Lower leg skin (tissue), 4 donors: Measurements from ENCODE around the gene DYRK4. TPM values are rescaled to one million over a fixed set of nuclear protein-coding genes. Genes with fewer than 3 reads are reported as not detected.
A peak's percentile ranks its signal among the peaks of the same experiment; 100 is the strongest.

Source experiments
- DNase-seq, 2 donors: peaks; one replicate each; pipeline ENCODE4 v3.0.0-alpha.2; 2019; ENCODE audit warnings: low spot score in 2 of 2
- H3K4me3 ChIP-seq: fragments of 200-600 bp; sonication (generic); 2 replicates; pipeline ENCODE4 v1.5.1; 2017; ENCODE audit warnings: mild to moderate bottlenecking, low read depth; ENCODE audit not compliant: poor library complexity, severe bottlenecking
- CTCF ChIP-seq, 3 donors: fragments of 450-650 bp; IDR thresholded peaks; one replicate each; pipeline ENCODE4 v1.5.1; 2016; ENCODE audit warnings: antibody characterized with exemption in 3 of 3, mild to moderate bottlenecking in 3 of 3, moderate library complexity in 2 of 3
- POLR2A ChIP-seq, 2 donors: fragments of 450-650 bp; IDR thresholded peaks; one replicate each; pipeline ENCODE4 v1.6.1; 2016 to 2017; ENCODE audit warnings: antibody characterized with exemption in 2 of 2, mild to moderate bottlenecking in 1 of 2, moderate library complexity in 1 of 2
- WGBS, 2 donors: methylation state at CpG; one replicate each; pipeline ENCODE4 v1.1.5; 2018; 5-methylcytosine and 5-hydroxymethylcytosine counted together
- intact Hi-C: fragments of 100-400 bp; cut with DNase I; formaldehyde crosslinking; loops from one replicate; pipeline ENCODE4 v1.15.0; 2023; ENCODE audit warnings: low total_unique reads
- total RNA-seq, 4 donors: library from RNA; depleted of rRNA; stranded (reverse); fragments of >200 nt; gene quantifications; one replicate each; pipeline ENCODE4 v1.1.0, GENCODE V29; 2016

The DYRK4 gene
- total RNA-seq, 4 donors from 2014 or later: 15.5 to 30.5 (median 22.1) TPM

GRCh38 chr12:4535092-4535491 is 26.9 kb upstream of the DYRK4 start:
- DNase-seq: no peak
- TF ChIP-seq CTCF (IDR thresholded peaks at IDR 0.05) (no peak), POLR2A (IDR thresholded peaks at IDR 0.05) (no peak)
- intact Hi-C loops: no loop called here
- no peak overlapping the region for H3K4me3 ChIP-seq
- WGBS, 2 donors: 90 to 96% methylated on average over 4 of the region's 4 CpGs

- TF ChIP-seq CTCF (IDR thresholded peaks at IDR 0.05) (no peak), POLR2A (IDR thresholded peaks at IDR 0.05) (no peak)
- DNase-seq: no peak
- no peak overlapping the region for H3K4me3 ChIP-seq
- intact Hi-C loops: no loop called here
- WGBS, 2 donors: 67 to 73% methylated on average over 2 of the region's 2 CpGs
Observed at GRCh38 chr12:4535871-4536270, 26.1 kb upstream of the DYRK4 start.

- intact Hi-C loops: no loop called here
- no peak for TF ChIP-seq POLR2A (IDR thresholded peaks at IDR 0.05)
- no peak for TF ChIP-seq CTCF (IDR thresholded peaks at IDR 0.05)
- WGBS, 2 donors: 0 to 1% methylated on average over 49 of the region's 49 CpGs
- peak within 1 kb of the TSS; percentile 56 for H3K4me3 ChIP-seq
- peak; percentile 91 to 98 for DNase-seq
Observed at GRCh38 chr12:4538207-4539160, 23.5 kb upstream of the DYRK4 start, which contains the start of gene RAD51AP1. TSS of gene RAD51AP1 (plus strand) at chr12:4538890. CDS start at chr12:4538940, 50 bp downstream.

- DNase-seq: no peak
- peak overlapping the region; percentile 56 for H3K4me3 ChIP-seq
- TF ChIP-seq CTCF (IDR thresholded peaks at IDR 0.05) (no peak), POLR2A (IDR thresholded peaks at IDR 0.05) (no peak)
- WGBS, 2 donors: 10% methylated on average over 16 of the region's 16 CpGs
- intact Hi-C loops: no loop called here
Observed at GRCh38 chr12:4539167-4539870, 22.7 kb upstream of the DYRK4 start.

GRCh38 chr12:4540170-4540569 is 21.8 kb upstream of the DYRK4 start:
- 85 to 86% methylated on average over 3 of the region's 3 CpGs for WGBS, 2 donors
- no peak for TF ChIP-seq CTCF (IDR thresholded peaks at IDR 0.05)
- no peak for TF ChIP-seq POLR2A (IDR thresholded peaks at IDR 0.05)
- H3K4me3 ChIP-seq: no peak overlapping the region
- intact Hi-C loops: no loop called here
- no peak for DNase-seq
